ENCODE measurements around the gene AFF4.

DNA sequence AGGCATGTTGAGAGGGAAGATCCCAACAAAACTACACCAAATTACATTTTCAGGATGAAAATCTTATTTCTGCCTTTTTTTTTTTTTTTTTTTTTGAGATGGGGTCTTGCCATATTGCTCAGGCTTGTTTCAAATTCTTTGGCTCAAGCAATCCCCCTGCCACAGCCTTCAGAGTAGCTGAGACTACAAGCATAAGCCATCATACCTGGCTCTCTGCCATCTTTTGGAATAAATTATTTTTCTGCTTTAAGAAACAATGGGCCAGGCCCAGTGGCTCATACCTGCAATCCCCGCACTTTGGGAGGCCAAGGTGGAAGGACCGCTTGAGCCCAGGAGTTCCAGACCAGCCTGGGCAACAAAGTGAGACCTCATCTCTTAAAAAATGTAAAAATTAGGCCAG, 14.3 kb downstream of the AFF4 start:
- TF ChIP-seq, protein P1, sequence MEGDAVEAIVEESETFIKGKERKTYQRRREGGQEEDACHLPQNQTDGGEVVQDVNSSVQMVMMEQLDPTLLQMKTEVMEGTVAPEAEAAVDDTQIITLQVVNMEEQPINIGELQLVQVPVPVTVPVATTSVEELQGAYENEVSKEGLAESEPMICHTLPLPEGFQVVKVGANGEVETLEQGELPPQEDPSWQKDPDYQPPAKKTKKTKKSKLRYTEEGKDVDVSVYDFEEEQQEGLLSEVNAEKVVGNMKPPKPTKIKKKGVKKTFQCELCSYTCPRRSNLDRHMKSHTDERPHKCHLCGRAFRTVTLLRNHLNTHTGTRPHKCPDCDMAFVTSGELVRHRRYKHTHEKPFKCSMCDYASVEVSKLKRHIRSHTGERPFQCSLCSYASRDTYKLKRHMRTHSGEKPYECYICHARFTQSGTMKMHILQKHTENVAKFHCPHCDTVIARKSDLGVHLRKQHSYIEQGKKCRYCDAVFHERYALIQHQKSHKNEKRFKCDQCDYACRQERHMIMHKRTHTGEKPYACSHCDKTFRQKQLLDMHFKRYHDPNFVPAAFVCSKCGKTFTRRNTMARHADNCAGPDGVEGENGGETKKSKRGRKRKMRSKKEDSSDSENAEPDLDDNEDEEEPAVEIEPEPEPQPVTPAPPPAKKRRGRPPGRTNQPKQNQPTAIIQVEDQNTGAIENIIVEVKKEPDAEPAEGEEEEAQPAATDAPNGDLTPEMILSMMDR (IDR thresholded peaks at IDR 0.05): no peak
- TF ChIP-seq POLR2A (IDR thresholded peaks at IDR 0.05): no peak
